Breast epithelium (tissue), 4 donors: ENCODE data around the gene VSIR. TPM values are rescaled to one million over a fixed set of nuclear protein-coding genes. Genes with fewer than 3 reads are reported as not detected.

ENCODE experiments used
- DNase-seq, 2 donors: peaks; one replicate each; pipeline ENCODE4 v3.0.0-alpha.2; 2019; ENCODE audit warnings: low spot score in 2 of 2
- H3K27ac ChIP-seq, 2 donors: fragments of 200-600 bp; sonication (generic) in 1 of 2; one replicate each; pipeline ENCODE4 v1.5.1; 2016 to 2019; ENCODE audit warnings: mild to moderate bottlenecking in 1 of 2
- H3K27me3 ChIP-seq, 2 donors: fragments of 200-600 bp; sonication (generic) in 1 of 2; one replicate each; pipeline versions ENCODE4 v1.5.1 to v1.6.0; 2017 to 2019; ENCODE audit warnings: control low read depth in 1 of 2, mild to moderate bottlenecking in 1 of 2
- H3K36me3 ChIP-seq: fragments of 200-600 bp; one replicate; pipeline ENCODE4 v1.5.1; 2019
- H3K4me1 ChIP-seq, 2 donors: fragments of 200-600 bp; sonication (generic); one replicate each; pipeline ENCODE4 v1.5.1; 2016 to 2019; ENCODE audit warnings: control low read depth in 1 of 2
- H3K4me3 ChIP-seq, 3 donors: fragments of 200-600 bp; sonication (generic); 1 replicate in 2 of 3; 2 replicates in 1 of 3; pipeline ENCODE4 v1.5.1; 2016 to 2019; ENCODE audit warnings: mild to moderate bottlenecking in 3 of 3, moderate library complexity in 2 of 3
- H3K9me3 ChIP-seq, 2 donors: fragments of 200-600 bp; sonication (generic) in 1 of 2; one replicate each; pipeline ENCODE4 v1.5.1; 2016 to 2019; ENCODE audit warnings: control low read depth in 1 of 2
- POLR2A ChIP-seq: fragments of 450-650 bp; IDR thresholded peaks from one replicate; pipeline ENCODE4 v1.6.1; 2016; ENCODE audit warnings: antibody characterized with exemption, mild to moderate bottlenecking, moderate library complexity
- POLR2AphosphoS5 ChIP-seq, 3 donors: sonication (generic); formaldehyde crosslinking; IDR thresholded peaks; one replicate each; pipeline ENCODE4 v1.6.1; 2017; ENCODE audit warnings: antibody characterized with exemption in 3 of 3
- intact Hi-C: fragments of 100-400 bp; cut with DNase I; formaldehyde crosslinking; loops from one replicate; pipeline ENCODE4 v1.15.1; 2023; ENCODE audit warnings: low total_unique reads
- total RNA-seq, 3 donors: library from RNA; depleted of rRNA; stranded (reverse); fragments of >200 nt; gene quantifications; one replicate each; pipeline ENCODE4 v1.1.0, GENCODE V29; 2016
- TF ChIP-seq, protein P1 (sequence below), 3 donors: fragments of 450-650 bp; IDR thresholded peaks; one replicate each; pipeline ENCODE4 v1.5.1; 2016 to 2017; ENCODE audit warnings: antibody characterized with exemption in 3 of 3, mild to moderate bottlenecking in 3 of 3, moderate library complexity in 3 of 3

VSIR gene
- total RNA-seq, 3 donors from 2014 or later = 33.4 to 58.7 (median 34.7) TPM

DNA sequence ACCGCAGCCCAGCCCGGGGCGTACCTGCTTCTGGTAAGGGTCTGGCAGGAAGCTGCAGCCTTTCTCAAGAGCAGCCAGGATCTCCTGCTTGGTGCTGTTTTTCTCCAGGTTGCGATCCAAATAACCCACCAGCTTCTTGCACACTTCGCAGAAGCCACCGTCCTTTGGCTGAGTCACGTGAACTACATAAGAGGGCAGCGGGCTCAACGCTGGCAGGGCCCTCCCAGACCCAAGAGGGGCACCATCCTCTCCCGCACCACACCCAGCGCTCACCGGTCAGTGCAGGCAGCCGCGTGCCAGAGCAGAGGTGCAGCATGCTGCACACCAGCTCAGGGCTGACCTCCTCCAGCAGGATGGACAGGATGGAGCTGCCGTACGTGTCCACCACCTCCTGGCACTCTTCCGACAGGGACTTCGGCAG, 46.1 kb upstream of the VSIR start:
- intact Hi-C loops = loop anchor here (10.0 kb wide), 1 partner anchor 445 kb away; no protein-coding TSS in a partner anchor
- Histone ChIP-seq H3K9me3 (no peaks in the 10 kb centered on the region), H3K27ac (no peak overlapping the region), H3K4me3 (no peak overlapping the region), H3K36me3 (peaks cover 9% of the 10 kb centered on the region), H3K27me3 (no peaks in the 10 kb centered on the region), H3K4me1 (no peaks in the 10 kb centered on the region)
- no peak for DNase-seq
- no peak for TF ChIP-seq POLR2A
- TF ChIP-seq, protein P1, sequence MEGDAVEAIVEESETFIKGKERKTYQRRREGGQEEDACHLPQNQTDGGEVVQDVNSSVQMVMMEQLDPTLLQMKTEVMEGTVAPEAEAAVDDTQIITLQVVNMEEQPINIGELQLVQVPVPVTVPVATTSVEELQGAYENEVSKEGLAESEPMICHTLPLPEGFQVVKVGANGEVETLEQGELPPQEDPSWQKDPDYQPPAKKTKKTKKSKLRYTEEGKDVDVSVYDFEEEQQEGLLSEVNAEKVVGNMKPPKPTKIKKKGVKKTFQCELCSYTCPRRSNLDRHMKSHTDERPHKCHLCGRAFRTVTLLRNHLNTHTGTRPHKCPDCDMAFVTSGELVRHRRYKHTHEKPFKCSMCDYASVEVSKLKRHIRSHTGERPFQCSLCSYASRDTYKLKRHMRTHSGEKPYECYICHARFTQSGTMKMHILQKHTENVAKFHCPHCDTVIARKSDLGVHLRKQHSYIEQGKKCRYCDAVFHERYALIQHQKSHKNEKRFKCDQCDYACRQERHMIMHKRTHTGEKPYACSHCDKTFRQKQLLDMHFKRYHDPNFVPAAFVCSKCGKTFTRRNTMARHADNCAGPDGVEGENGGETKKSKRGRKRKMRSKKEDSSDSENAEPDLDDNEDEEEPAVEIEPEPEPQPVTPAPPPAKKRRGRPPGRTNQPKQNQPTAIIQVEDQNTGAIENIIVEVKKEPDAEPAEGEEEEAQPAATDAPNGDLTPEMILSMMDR (IDR thresholded peaks at IDR 0.05) = no peak
- TF ChIP-seq POLR2AphosphoS5 (IDR thresholded peaks at IDR 0.05) = no peak

DNA sequence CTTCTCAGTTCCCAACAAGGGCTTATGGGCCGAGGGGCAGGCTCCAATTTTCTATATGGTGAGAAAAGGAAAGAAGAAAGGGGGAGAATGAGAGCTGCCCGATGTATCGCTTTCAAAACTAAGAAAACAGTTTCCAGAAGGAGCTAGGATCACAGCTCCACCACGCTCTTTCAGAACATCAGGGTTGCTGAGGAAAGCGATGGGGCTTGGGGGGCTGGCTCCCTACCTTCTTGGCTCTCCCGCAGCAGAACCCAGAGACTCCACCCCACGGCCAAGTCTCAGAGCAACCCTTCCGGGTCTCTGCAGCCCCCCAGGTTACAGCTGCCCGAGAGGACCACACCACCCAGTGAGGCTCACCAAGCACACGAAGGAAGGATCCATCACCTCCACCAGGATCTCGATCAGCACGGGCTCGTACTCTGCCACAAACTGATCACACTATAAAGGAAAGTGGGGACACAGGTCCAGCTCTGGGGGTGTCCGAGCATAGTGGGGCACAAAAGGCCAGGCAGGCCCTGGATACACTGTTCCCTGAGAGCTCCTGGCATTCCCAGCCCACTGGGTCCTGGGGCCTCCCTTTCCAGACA, 45.4 kb upstream of the VSIR start:
- no peak for DNase-seq
- intact Hi-C loops = loop anchor here (10.0 kb wide), 1 partner anchor 444 kb away; no protein-coding TSS in a partner anchor

DNA sequence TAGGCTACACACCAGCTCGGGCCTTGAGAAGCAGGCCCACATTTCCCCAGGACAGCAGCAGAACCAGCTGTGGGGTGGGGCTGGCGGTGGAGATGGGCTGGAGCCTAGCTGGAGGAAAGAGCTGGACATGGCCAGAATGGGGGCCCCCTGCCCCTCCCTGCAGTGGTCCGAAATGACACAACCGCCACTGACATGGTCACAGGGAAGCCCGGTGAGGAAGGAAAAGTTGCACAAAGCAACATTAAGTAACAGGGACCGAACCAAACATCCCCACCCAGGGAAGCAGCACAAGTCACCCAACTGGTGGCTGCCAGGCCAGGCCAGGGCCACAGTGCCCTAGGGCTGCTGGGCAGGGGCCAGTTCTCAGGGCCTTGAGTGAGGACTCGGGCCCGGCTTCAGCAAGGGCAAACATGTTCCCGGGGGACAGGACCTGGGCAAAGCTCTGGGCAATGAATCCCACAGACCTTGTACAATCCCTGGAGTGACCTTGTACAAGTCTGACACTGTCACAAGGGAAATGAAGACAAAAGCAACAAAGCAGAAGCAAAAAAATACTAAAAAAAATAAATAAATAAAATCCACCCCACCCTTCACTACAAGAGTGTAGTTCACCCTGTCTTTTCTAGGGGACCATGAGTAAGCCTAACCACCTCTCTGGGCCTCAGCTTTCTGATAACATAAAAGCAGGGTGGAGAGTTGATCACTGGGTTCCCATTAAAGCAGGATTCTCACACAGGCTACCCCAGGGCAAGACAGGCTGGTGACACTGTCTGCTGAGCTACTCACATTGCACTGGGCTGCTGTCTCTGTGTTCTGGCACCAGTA, 44.7 kb upstream of the VSIR start:
- H3K27ac ChIP-seq = peak overlapping the region; percentile 48 to 68
- TF ChIP-seq POLR2AphosphoS5 (IDR thresholded peaks at IDR 0.05) = peak in 1 of 3 donors; percentile 84
- TF ChIP-seq, protein P1 (IDR thresholded peaks at IDR 0.05) = no peak
- H3K4me1 ChIP-seq = no peaks in the 10 kb centered on the region
- H3K27me3 ChIP-seq = no peaks in the 10 kb centered on the region
- H3K9me3 ChIP-seq = no peaks in the 10 kb centered on the region
- DNase-seq = no peak
- intact Hi-C loops = loop anchor here (10.0 kb wide), 1 partner anchor 443 kb away; no protein-coding TSS in a partner anchor
- no peak overlapping the region for H3K4me3 ChIP-seq
- H3K36me3 ChIP-seq = peaks cover 9% of the 10 kb centered on the region

More for the DNA sequence above, 45.4 kb upstream of the VSIR start:
- Histone ChIP-seq H3K27me3 (no peaks in the 10 kb centered on the region), H3K36me3 (peaks cover 9% of the 10 kb centered on the region), H3K9me3 (no peaks in the 10 kb centered on the region), H3K4me1 (no peaks in the 10 kb centered on the region), H3K4me3 (no peak overlapping the region), H3K27ac (peak overlapping the region in 1 of 2 donors; percentile 52)
- TF ChIP-seq, protein P1 (IDR thresholded peaks at IDR 0.05) = no peak
- TF ChIP-seq POLR2AphosphoS5 (IDR thresholded peaks at IDR 0.05) = no peak

DNA sequence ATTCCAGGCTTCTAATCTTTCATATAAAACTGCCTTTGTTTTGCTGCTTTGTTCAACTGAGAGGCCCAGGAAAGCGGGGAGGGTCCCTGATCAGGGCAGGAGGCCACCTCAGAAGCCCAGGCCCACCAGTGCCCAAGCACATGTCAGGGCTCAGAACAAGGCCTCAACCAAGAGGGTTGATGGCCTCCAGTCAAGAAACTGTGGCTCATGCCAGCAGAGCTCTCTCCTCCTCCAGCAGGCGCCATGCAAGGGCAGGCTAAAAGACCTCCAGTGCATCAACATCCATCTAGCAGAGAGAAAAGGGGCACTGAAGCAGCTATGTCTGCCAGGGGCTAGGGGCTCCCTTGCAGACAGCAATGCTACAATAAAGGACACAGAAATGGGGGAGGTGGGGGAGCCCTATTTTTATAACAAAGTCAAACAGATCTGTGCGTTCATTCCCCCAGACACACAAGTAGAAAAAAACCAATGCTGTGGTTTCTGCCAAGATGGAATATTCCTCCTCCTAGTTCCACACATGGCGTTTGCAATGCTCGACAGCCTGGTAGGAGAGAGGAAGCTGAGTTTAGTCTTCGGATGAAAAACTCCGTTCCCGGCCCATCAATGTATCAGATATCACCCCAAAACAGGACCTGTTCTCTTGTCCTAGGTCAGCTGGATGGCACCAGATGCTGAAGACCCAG, 43.8 kb upstream of the VSIR start:
- no peak for DNase-seq
- intact Hi-C loops = loop anchor here (10.0 kb wide), 1 partner anchor 442 kb away; no protein-coding TSS in a partner anchor
- H3K27me3 ChIP-seq = no peaks in the 10 kb centered on the region
- H3K36me3 ChIP-seq = peaks cover 9% of the 10 kb centered on the region
- peak overlapping the region; percentile 48 to 68 for H3K27ac ChIP-seq
- H3K4me3 ChIP-seq = no peak overlapping the region
- TF ChIP-seq POLR2A (no peak), POLR2AphosphoS5 (IDR thresholded peaks at IDR 0.05) (no peak)
- TF ChIP-seq, protein P1 (IDR thresholded peaks at IDR 0.05) = no peak
- no peaks in the 10 kb centered on the region for H3K4me1 ChIP-seq
- no peaks in the 10 kb centered on the region for H3K9me3 ChIP-seq
